LoVo (cell line): Measurements from ENCODE around the gene TMEM106B.

Experiments used
- DNase-seq: peaks from one replicate; pipeline ENCODE4 v3.0.0-alpha.2; 2016; ENCODE audit warnings: low spot score

Gene TMEM106B

DNA sequence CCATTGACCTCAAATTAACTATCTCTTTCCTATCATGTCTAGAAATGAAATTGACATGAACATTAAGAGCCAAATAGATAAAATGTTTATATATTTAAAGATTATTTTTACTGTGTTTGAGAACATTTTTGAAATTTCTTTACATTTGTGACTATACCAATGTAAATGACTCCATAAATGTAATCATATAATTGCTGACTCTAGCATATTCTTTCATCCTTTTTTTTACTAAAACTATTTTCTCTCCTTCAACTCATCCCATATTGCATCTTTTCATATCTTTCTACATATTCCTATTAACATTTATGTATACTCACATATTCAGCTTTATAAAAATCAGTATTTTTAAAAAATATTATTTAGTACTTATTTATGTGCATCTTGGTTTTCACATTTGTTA, 16.9 kb downstream of the TMEM106B start:
- DNase-seq: no peak

DNA sequence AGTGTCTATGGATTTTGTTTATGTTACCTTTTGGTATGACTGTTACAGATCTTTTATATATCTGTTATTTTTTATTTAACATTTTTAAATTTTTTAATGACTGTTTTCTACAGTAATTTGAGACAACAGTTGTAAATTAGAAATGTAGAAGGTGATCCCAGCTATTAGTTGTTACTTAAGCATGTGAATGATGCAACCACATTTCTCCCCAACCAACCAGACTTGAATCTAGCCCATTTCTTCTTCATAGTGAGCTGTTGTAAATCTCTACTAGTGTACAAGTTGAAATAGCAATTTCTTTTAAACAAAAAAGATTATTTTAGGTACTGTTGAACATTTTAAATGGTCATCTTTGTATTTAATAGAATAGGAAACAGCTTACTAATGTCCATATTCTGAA, 18.0 kb downstream of the TMEM106B start:
- no peak for DNase-seq

DNA sequence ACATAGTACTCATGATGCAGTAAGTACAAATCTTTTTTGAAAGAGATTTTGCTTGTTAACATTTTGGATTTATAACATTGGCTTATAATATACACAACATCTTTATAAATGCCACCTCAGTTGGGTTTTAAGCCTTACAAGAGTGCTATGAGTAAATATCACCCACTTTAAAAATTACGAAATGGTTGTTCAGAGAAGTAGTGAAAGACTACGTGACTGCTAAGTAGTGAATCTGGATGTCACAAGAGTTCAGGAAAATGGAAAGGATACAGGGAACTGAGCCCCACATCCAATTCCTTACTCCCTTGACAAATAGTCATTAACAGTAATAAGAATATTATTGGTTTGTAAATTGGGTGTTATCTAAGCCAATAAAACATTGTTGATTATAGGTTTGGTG, 20.0 kb downstream of the TMEM106B start:
- DNase-seq: no peak

DNA sequence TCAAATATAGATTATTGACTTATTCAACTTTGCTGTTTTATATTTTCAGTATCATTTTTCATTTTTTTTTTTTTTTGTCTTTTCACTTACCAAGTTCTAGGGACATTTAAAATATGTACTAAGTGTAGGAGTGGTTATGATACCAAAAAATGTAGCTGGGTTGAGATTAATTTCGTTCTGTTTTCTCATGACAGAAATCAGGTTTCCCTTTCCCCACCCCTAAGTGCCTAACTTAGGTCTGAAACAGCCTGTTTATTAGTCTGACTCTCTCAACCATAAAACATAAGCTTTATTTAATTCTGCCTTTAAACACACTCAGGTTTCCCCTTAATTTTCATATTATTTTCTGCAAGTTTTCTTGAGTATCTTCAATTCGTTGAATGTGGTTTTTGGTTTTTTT, 22.1 kb downstream of the TMEM106B start:
- no peak for DNase-seq

DNA sequence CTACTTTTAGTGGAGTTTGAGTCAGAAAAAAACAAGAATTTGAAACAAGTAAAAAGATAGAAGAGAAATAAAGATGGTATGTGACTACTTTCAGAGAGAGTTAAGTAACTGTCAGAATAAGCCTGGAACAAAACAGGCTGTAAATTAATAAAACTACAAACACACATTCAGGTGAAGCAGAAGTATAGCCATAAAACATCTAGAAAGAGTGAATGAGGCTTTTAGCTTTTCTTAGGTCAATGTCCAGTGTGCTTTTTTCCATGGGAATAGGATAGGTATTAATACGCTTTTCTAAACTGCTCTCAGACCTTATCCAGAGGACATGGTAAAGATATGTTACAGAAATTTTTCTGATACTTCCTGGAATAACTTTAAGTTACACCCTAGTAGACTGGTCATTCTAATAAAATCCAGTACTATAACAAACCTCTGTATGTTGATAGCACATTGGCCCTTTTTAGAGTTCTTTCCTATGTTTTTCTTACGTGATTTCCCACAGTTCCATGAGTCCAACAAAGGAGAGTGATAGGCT, 23.3 kb downstream of the TMEM106B start:
- no peak for DNase-seq

DNA sequence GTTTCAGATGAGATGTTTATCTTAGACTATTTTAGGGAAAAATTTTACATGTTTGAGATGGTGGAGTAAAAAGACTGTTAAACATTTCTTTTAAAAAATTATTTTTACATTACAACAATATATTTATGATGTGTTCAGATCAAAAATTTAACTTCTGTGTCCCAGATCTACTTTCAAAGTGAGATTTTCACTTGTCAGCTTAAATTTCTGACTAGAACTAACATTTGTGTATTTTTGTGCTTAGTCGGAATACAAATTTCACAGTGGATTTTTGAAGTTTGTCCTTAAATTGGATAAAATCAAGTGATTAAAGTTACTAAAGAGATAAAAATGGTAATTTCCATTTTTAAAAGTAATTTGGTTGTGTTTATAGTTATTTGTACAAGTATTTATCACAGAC, 24.9 kb downstream of the TMEM106B start:
- no peak for DNase-seq

DNA sequence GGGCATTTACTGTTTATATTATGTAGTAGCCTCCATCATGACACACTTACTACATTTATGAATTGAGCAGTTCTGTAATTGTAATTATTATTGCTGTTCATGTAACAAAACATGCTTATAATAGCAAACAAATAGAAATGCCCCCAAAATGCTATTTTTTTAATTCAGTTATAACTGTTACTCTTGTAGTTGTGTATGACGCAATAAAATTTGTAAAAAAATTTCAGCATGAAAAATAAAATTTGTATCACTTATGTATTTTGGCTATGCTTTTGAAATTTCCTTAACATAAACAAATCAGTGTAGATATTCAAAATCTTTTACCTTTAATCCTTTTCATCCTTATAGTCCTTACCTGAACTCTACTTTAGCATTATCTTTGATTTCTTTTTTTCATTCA, 25.9 kb downstream of the TMEM106B start:
- DNase-seq: no peak

DNA sequence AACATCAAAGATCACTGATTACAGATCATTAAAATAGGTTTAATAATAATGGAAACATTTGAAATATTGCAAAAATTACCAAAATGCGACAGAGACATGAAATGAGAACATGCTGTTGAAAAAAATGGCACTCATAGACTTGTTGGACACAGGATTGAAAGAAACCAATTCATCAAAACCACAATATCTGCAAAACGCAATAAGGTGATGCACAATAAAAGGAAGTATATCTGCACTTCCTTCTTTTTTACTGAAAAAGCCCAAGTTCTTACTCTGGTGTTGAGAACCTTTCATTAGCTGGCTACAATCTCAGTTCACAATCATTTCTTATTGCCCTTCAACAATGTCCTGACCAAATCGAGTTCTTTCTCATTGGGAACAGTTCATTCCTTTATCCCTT, 28.7 kb downstream of the TMEM106B start:
- no peak for DNase-seq

DNA sequence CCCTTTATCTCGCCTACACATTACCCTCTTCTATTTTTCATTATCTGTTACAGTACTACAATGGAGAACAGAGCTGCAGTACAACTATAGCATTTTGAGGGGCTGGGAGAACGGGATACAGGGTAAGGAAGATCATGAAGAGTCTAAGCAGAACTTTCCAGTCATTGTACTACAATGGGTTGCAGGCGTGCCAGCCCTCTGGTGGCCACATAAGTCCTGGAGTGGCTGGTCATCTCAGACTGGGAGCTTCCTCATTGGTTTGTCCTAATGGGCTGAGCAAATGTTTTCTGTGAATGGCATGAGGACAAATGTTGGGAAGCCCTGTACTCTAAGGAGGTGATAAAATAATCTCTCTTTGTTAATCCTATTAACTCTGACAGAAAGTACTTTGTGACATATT, 33.0 kb downstream of the TMEM106B start:
- DNase-seq: peak; percentile 46

DNA sequence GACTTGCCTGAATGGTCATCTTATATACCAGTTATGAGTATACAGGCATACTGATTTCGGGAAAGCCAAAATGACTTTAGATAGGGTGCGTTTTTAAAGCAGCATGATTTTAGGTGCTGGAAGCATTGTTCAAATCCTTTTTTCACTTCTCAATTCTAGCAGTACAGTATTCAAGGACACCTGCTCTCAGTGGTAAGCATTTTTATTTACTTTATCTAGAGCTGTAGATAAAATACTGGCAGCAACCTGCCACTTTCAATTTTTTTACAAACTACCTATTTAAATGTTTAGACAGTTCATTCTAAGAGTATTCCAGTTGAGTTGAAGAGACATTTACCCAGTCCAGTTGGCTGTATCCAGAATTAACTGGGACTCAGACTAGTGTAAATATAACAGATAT, 33.6 kb downstream of the TMEM106B start:
- DNase-seq: no peak

DNA sequence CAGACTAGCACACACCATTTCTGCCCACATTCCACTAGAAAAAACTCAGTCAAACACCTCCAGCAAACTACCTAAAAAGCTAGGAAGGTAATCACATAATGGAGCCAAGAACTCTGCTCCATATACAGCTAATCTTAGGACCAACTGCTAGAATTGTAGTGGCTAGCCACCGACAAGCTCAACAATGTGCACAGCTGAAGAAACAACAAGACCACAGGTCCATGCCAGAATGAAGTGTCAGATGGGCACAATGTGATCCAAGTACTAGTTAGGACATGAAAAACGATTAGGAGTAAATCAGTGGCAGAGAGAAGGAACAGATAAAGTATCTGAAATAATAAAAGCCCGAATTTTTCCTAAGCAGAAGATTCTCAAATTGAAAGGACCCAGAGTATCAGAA, 38.6 kb downstream of the TMEM106B start:
- DNase-seq: no peak

DNA sequence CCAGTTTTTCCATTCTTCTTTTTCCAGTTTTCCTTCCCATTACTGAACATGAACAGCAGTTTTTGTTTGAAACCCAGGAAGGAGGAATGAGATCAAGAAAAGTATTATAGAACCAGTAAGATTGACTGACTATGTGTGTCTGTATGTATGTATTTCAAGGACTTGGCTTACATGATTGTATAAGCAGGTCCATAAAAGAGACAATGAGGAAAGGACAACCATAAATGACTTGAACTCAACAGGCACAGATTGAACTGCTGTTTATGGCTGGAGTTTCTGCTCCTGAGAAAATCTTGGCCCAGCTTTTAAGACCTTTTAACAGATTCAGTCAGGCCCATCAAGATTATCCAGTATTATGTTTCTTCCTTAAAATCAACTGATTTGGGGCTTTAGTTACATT, 39.1 kb downstream of the TMEM106B start:
- no peak for DNase-seq

DNA sequence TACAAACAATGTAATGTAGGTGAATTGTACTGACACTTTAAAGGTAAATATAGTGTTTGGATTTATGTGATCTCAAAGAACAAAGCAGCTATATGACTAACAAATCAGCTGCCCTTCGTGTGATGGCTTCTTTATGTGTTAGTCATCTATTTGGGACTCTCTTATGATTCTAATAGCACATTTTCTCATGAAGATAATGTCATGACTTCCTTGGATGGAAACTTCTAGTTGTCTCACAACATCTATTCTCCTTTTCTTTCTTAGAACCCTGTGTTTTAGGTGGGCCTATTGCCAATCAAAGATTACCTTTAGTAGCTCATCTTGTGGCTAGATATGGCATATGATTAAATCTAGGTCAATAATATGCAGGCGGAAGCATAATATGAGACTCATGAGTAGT, 45.0 kb downstream of the TMEM106B start:
- DNase-seq: no peak

DNA sequence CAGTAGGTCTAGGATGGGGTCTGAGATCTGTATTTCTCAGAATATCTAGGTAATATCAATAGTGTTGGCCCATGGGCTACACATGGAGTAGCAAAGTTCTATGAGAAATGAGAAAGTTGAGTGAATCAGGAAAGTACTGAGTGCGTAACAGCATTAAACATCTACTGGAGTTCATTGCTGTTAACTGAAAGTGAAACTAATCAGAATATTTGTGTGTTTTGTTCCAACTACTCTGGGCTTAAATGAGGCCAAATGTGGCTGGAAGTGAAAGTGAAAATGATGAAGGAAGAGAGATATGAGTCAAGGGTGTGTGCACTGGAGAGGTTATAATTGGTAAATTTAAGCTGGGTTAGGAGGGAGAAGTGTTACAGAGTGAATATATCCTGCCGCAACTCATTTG, 46.5 kb downstream of the TMEM106B start:
- DNase-seq: peak; percentile 39

DNA sequence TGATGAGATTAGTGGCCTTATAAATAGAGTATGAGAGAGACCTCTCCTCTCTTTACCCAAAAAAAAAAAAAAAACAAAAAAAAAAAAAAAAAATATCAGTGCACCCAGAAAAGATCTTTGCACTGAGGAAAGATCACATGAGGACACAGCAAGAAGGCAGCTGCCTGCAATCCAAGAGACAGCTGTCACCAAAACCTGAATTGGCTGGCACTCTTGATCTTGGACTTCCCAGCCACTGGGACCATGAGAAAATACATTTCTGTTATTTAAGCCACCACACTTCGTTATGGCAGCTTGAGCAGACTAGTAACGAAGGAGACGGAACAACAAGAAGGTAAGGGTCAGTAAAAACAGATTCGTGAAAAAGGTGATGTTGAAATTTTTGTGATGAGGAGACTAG, 47.0 kb downstream of the TMEM106B start:
- DNase-seq: no peak

DNA sequence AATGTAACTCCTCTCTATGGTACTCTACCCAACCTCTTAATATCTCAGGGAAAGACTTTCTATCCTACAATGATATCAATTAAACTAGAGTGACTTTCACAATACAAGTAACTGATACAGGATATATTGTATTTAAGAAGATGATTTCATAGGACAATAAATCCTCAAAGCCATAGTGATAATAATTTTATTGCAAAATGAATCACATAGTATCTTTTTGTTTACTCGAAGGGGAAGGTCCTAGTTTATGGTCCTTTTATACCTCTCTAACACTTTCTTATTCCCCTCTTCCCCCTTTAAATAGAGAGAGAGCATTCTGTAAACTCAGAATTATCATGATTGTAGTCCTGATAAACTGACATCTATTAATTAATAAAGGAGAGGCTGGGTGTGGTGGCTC, 56.4 kb downstream of the TMEM106B start:
- no peak for DNase-seq

DNA sequence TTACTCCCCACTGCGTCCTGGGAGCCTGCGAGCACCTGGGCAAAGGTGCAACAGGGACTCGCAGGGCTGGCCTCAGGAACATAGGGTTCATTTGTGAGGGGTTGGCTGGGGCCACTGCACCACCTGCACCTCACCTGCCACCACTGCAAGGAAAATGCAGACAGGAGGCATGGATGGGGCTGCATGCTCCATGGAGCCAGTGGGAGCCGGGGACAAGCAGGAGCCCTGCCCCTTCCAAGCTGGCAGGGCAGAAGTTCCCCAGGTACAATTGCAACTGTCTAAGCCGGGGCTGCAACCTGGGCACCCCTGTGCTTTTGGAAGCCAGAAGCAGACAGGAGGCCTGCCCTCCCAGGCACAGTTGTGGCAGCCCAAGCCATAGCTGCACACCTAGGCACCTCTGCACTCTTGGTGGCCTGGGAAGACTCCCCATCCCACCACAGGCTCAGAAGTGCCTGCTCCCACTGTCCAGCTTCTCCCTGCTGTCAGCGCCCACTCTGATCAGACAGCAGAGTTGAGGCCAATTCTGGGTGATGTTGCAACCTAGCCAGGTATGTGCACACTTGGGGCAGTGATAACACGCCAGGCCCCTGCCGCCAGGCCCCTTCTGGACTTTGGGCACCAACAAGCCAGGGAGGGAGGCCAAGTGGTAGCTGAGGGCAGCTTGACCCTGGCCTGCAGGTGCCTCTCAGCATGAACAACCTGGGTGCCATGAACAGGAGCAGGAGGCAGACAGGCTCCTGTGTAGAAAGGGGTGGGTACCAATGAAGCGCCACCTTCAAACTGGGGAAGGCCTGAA, 58.2 kb downstream of the TMEM106B start:
- no peak for DNase-seq

DNA sequence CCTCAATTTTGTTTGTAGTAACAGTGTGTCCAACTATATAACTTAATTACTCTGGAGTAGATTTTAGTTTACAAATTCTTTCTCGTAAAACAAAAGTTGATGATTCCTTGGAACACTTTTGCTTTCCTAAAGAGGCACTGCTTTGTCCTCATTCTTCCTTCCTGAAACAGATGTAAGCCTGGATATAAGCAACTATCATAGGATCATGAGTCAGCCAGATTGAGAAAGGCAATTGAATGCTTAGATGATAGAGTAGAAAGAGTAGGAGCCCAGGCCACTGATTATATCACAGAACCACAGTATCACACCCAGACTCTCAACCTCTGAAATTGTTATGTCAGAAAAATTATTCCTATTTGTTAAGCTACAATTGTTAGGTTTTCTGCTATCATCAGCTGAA, 69.9 kb downstream of the TMEM106B start:
- DNase-seq: no peak

DNA sequence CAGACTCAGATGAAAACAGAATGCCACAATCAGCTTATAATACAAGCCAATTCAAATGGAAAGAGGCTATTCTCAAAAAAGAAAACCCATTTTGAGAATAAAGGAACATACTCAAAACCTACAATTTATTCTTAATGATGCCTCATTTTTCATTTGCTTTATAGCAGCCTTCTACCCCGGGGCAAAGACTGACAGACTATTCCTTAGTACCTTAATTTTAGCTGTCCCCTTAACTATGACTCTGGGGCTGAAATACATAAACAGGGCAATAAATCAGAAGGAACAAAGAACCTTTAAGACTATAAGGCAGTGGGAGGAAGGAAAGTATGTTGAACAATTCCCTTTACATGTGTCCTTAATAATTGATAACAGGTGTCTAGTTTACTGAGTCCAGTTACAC, 76.8 kb downstream of the TMEM106B start:
- no peak for DNase-seq

DNA sequence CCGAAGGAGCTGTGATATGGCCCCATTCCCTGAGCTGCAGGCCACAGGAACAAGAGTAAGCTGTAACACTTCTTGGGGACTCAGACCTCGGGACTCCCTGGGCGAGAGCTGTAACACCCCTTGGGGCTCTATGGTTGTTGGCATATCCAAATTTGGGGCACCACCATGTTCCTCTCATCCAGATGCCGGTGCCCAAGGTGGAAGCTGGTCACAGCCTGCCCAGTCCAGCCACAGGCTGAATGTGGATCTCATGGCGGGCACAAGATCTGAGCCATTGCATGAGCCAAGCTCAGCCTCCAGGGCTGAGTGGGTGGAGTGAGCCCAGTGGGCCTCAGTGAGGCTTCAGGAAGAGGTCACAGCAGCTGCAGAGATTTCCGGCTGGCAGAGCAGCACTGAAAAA, 78.9 kb downstream of the TMEM106B start:
- no peak for DNase-seq

DNA sequence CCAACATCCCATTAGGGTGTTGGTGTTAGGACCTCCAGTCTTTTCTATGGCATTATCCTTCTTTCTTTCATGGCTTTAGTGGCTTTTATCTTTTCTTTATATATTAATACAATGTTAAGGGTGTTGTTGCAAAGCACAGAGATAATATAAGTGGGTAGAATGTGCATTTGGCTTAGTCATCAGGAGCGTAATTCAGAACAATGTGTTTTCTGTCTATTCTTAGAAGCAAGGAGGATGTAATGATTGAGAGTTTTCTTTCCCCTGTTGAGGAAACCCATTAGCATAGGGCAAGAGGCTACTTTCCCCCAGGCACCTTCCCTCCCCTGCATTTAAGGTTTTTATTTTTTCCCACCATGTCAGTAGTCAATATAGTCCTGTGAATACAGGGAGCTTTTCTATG, 79.7 kb downstream of the TMEM106B start:
- no peak for DNase-seq

DNA sequence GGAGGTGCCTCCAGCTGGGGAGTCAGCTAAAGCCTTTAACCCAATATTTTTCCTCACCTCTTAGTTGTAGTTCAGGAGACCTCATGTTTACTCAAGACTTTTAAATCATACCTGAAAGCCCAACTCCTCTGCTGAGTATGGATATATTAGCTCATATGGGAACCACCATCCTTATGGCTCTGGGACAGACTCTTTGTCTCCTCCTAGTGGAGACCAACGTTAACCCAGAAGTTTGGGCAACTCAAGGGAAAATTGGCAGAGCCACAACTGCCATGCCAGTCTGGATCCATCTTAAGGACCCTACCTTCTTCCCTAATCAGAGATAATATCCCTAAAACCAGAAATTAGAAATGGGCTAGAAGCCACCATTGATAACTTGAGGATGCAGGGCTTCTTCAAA, 80.8 kb downstream of the TMEM106B start:
- DNase-seq: no peak
